Activated CD8-positive, alpha-beta T cell treated with anti-CD3 and anti-CD28 coated beads for 36 hours (primary cell): ENCODE measurements around the gene LEF1. TPM values are rescaled to one million over a fixed set of nuclear protein-coding genes. Genes with fewer than 3 reads are reported as not detected.
A peak's percentile ranks its signal among the peaks of the same experiment; 100 is the strongest.

Source experiments
- ATAC-seq: fragments of 200-7000 bp; cut with Tn5 transposase; one replicate; pipeline ENCODE4 v1.10.0; 2021; ENCODE audit warnings: mild to moderate bottlenecking, moderate library complexity
- CTCF ChIA-PET: fragments of 350-600 bp; sonication (Branson Sonifier 250); formaldehyde crosslinking; loops from one replicate; lab custom pipeline; 2021; ENCODE audit warnings: antibody characterized with exemption; lab: Charles Lee
- POLR2A ChIA-PET: fragments of 350-600 bp; sonication (Branson Sonifier 250); formaldehyde crosslinking; loops from one replicate; lab custom pipeline; 2021; ENCODE audit warnings: antibody characterized with exemption; lab: Charles Lee
- DNase-seq: peaks from one replicate; pipeline ENCODE4 v3.0.0-alpha.2; 2020
- H3K27ac Mint-ChIP-seq: one replicate; pipeline ENCODE4 v1.8.0; 2021; ENCODE audit warnings: mild to moderate bottlenecking, mixed read lengths
- H3K27me3 Mint-ChIP-seq: one replicate; pipeline ENCODE4 v1.8.0; 2021; ENCODE audit warnings: mixed read lengths
- H3K36me3 Mint-ChIP-seq: one replicate; pipeline ENCODE4 v1.8.0; 2021; ENCODE audit warnings: low read depth, mixed read lengths
- H3K4me1 Mint-ChIP-seq: one replicate; pipeline ENCODE4 v1.8.0; 2021; ENCODE audit warnings: low read depth, mixed read lengths
- H3K4me3 Mint-ChIP-seq: one replicate; pipeline ENCODE4 v1.8.0; 2021; ENCODE audit warnings: mild to moderate bottlenecking, moderate library complexity, mixed read lengths
- H3K9me3 Mint-ChIP-seq: one replicate; pipeline ENCODE4 v1.8.0; 2021; ENCODE audit warnings: mixed read lengths
- intact Hi-C: fragments of 100-400 bp; cut with micrococcal nuclease; formaldehyde crosslinking; loops from one replicate; pipeline ENCODE4 v1.10.0; 2022
- total RNA-seq, 2 experiments: library from RNA; stranded (reverse); gene quantifications; one replicate each; pipeline ENCODE4 v1.2.3, GENCODE V29; 2021
- TF ChIP-seq, protein P1 (sequence below): fragments of 200-600 bp; IDR thresholded peaks from one replicate; pipeline ENCODE4 v1.8.0; 2022; ENCODE audit warnings: antibody characterized with exemption, mild to moderate bottlenecking

LEF1 gene
- total RNA-seq, 2 experiments from 2014 or later, result 178 to 182 TPM

- Mint-ChIP-seq H3K9me3 (no peaks in the 10 kb centered on the region), H3K4me3 (no peak overlapping the region), H3K27me3 (no peaks in the 10 kb centered on the region), H3K4me1 (peaks cover 30% of the 10 kb centered on the region), H3K27ac (no peak overlapping the region), H3K36me3 (peaks cover 16% of the 10 kb centered on the region)
- no peak for ATAC-seq
- TF ChIP-seq, protein P1, sequence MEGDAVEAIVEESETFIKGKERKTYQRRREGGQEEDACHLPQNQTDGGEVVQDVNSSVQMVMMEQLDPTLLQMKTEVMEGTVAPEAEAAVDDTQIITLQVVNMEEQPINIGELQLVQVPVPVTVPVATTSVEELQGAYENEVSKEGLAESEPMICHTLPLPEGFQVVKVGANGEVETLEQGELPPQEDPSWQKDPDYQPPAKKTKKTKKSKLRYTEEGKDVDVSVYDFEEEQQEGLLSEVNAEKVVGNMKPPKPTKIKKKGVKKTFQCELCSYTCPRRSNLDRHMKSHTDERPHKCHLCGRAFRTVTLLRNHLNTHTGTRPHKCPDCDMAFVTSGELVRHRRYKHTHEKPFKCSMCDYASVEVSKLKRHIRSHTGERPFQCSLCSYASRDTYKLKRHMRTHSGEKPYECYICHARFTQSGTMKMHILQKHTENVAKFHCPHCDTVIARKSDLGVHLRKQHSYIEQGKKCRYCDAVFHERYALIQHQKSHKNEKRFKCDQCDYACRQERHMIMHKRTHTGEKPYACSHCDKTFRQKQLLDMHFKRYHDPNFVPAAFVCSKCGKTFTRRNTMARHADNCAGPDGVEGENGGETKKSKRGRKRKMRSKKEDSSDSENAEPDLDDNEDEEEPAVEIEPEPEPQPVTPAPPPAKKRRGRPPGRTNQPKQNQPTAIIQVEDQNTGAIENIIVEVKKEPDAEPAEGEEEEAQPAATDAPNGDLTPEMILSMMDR, result no peak
- POLR2A ChIA-PET, result no interaction called here
- DNase-seq, result no peak
- CTCF ChIA-PET, result no interaction called here
- intact Hi-C loops, result no loop called here
Observed at GRCh38 chr4:108201774-108202173, 33.0 kb upstream of the LEF1 start.

GRCh38 chr4:108199881-108200280 is 31.1 kb upstream of the LEF1 start:
- Mint-ChIP-seq H3K4me3 (no peak overlapping the region), H3K27me3 (no peaks in the 10 kb centered on the region), H3K9me3 (no peaks in the 10 kb centered on the region), H3K4me1 (peaks cover 23% of the 10 kb centered on the region), H3K36me3 (peaks cover 14% of the 10 kb centered on the region), H3K27ac (no peak overlapping the region)
- POLR2A ChIA-PET, result interaction anchor here (1.0 kb wide), 1 partner anchor 29 kb away, joined by 3 read pairs; no protein-coding TSS in a partner anchor
- ATAC-seq, result no peak
- CTCF ChIA-PET, result interaction anchor here (0.6 to 1.3 kb wide), 2 partner anchors 8 to 28 kb away, joined by 3 to 4 read pairs; no protein-coding TSS in a partner anchor
- no peak for DNase-seq
- intact Hi-C loops, result no loop called here
- TF ChIP-seq, protein P1, result no peak

GRCh38 chr4:108193886-108194672 is 25.3 kb upstream of the LEF1 start:
- peaks cover 13% of the 10 kb centered on the region for H3K4me1 Mint-ChIP-seq
- ChIA-PET POLR2A (no interaction called here), CTCF (interaction anchor here (1.0 to 1.5 kb wide), 3 partner anchors 9 to 175 kb away, joined by 3 to 5 read pairs (median 5); no protein-coding TSS in a partner anchor)
- no peak for ATAC-seq
- no peaks in the 10 kb centered on the region for H3K27me3 Mint-ChIP-seq
- no peak overlapping the region for H3K4me3 Mint-ChIP-seq
- TF ChIP-seq, protein P1, result no peak
- intact Hi-C loops, result no loop called here
- DNase-seq, result no peak
- H3K27ac Mint-ChIP-seq, result no peak overlapping the region
- no peaks in the 10 kb centered on the region for H3K36me3 Mint-ChIP-seq
- no peaks in the 10 kb centered on the region for H3K9me3 Mint-ChIP-seq

DNA sequence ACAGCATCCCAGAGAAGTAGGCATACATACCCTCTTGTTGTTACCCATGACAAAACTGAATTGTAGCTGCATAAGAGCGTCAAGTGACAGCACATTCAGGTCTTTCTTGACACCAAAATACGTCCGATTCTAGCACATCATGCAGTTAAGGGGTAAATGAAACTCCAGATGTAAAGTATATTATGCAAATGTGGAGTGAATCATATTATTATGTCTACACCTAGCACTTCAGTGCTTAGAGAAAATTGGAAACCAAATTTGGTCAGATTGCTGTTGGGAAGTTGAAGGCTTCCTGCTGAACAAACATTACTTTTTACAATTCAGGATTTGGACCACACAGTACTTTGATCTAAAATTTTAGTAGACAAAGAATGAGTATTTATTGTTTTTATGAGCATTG is 24.2 kb upstream of the LEF1 start:
- H3K36me3 Mint-ChIP-seq, result no peaks in the 10 kb centered on the region
- ChIA-PET POLR2A (interaction anchor here (0.6 kb wide), 1 partner anchor 160 kb away, joined by 3 read pairs; no protein-coding TSS in a partner anchor), CTCF (interaction anchor here (1.0 to 1.4 kb wide), 3 partner anchors 10 to 174 kb away, joined by 4 to 5 read pairs (median 5); no protein-coding TSS in a partner anchor)
- H3K27ac Mint-ChIP-seq, result no peak overlapping the region
- no peaks in the 10 kb centered on the region for H3K27me3 Mint-ChIP-seq
- H3K4me3 Mint-ChIP-seq, result no peak overlapping the region
- DNase-seq, result no peak
- peaks cover 13% of the 10 kb centered on the region for H3K4me1 Mint-ChIP-seq
- TF ChIP-seq, protein P1, result no peak
- intact Hi-C loops, result no loop called here
- H3K9me3 Mint-ChIP-seq, result no peaks in the 10 kb centered on the region
- peak; percentile 17 for ATAC-seq

GRCh38 chr4:108192056-108192455 is 23.3 kb upstream of the LEF1 start:
- TF ChIP-seq, protein P1, result no peak
- intact Hi-C loops, result no loop called here
- peaks cover 13% of the 10 kb centered on the region for H3K4me1 Mint-ChIP-seq
- H3K27ac Mint-ChIP-seq, result no peak overlapping the region
- ChIA-PET CTCF (interaction anchor here (1.0 to 1.4 kb wide), 3 partner anchors 8 to 173 kb away, joined by 4 to 5 read pairs (median 4); no protein-coding TSS in a partner anchor), POLR2A (interaction anchor here (1.3 to 3.1 kb wide), 2 partner anchors 10 to 18 kb away, joined by 4 to 8 read pairs; no protein-coding TSS in a partner anchor)
- ATAC-seq, result no peak
- no peaks in the 10 kb centered on the region for H3K9me3 Mint-ChIP-seq
- H3K36me3 Mint-ChIP-seq, result no peaks in the 10 kb centered on the region
- H3K4me3 Mint-ChIP-seq, result no peak overlapping the region
- no peak for DNase-seq
- no peaks in the 10 kb centered on the region for H3K27me3 Mint-ChIP-seq
